ENCODE results near the gene ZNF473.

DNA sequence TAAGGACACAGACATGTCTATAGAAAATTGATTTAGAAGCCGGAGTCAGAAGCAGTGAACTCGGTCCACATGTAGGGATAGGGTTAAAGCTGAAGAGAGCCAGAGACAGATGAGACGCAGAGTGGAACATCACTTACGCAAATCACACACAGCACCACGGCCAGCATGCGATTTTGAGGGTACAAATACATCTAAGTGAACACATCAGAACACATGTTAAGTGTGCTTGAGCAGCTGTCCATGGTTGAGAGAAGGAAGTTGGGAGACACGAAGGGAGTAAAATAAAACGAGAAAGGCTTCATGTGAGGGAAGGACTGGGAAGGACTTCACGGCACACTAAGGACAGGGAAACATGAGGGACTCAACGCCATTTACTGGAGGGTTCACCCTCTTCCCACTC, 39.5 kb upstream of the ZNF473 start:
- TF ChIP-seq, protein P1, sequence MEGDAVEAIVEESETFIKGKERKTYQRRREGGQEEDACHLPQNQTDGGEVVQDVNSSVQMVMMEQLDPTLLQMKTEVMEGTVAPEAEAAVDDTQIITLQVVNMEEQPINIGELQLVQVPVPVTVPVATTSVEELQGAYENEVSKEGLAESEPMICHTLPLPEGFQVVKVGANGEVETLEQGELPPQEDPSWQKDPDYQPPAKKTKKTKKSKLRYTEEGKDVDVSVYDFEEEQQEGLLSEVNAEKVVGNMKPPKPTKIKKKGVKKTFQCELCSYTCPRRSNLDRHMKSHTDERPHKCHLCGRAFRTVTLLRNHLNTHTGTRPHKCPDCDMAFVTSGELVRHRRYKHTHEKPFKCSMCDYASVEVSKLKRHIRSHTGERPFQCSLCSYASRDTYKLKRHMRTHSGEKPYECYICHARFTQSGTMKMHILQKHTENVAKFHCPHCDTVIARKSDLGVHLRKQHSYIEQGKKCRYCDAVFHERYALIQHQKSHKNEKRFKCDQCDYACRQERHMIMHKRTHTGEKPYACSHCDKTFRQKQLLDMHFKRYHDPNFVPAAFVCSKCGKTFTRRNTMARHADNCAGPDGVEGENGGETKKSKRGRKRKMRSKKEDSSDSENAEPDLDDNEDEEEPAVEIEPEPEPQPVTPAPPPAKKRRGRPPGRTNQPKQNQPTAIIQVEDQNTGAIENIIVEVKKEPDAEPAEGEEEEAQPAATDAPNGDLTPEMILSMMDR (IDR thresholded peaks at IDR 0.05) = no peak
- TF ChIP-seq POLR2A (IDR thresholded peaks at IDR 0.05) (no peak), POLR2AphosphoS5 (IDR thresholded peaks at IDR 0.05) (no peak)

Data from prostate gland (tissue), 2 donors.